ENCODE measurements around the gene CTAGE4. TPM values are rescaled to one million over a fixed set of nuclear protein-coding genes. Genes with fewer than 3 reads are reported as not detected.
"Not testable (repeated sequence)": the region's sequence is repeated elsewhere in the genome, so short reads cannot be mapped to it uniquely, and the experiment has no call there.

CTAGE4 gene
- total RNA-seq, 1 donor from 2014 or later = 2.4 TPM

DNA sequence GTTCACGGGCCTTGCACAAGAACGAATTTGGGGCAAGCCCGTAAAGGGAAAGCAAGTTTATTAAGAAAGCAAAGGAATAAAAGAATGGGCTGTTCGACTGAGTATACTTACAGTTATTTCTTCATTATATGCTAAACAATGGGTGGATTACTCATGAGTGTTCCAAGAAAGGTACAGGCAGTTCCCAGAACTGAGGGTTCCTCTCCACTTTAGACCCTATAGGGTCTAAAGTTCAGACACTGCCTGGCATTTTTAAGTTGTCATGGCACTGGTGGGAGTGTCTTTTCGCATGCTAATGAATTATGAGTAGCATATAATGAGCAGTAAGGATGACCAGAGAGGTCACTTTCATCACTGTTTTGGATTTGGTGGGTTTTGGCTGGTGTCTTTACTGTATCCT lies 22.0 kb downstream of the CTAGE4 start:
- intact Hi-C loops (cut with micrococcal nuclease) = not testable (repeated sequence)

DNA sequence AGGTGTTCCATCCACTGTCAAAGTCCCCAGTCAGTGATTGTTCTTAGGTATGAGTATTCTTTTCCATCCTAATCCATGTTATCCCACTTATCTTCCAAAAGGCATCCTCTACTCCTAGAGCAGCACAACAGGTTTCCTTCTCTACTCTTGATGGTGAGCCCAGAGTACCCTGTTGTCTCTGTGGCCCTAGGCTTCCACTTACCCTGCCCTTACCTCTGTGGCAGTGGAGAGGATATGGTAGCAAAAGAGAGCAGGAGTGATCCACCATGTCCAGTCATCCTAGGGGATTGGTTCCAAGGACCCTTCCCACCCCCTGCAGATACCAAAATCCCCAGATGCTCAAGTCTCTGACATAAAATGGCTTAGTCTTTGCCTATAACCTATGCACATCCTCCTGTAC lies 33.9 kb downstream of the CTAGE4 start:
- intact Hi-C loops (cut with micrococcal nuclease) = not testable (repeated sequence)

DNA sequence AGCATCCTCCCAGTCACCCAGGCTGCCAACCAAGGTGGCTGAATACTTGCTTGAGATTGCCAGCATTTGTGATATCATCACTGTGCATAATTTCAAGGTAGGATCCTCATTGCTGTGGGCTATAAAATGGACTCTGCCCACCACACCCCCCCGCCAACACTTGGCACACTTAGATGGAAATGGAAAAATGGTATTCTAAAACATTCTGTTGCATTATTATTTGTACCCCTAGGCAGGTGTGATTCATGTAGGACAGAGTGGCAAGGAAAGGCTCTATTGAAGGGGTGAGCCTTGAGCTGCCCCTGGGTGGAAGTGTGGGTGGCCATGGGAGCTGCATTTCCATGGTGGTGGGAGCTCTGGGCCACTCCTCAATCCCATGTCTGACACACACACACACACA lies 35.3 kb downstream of the CTAGE4 start:
- intact Hi-C loops (cut with micrococcal nuclease) = not testable (repeated sequence)

DNA sequence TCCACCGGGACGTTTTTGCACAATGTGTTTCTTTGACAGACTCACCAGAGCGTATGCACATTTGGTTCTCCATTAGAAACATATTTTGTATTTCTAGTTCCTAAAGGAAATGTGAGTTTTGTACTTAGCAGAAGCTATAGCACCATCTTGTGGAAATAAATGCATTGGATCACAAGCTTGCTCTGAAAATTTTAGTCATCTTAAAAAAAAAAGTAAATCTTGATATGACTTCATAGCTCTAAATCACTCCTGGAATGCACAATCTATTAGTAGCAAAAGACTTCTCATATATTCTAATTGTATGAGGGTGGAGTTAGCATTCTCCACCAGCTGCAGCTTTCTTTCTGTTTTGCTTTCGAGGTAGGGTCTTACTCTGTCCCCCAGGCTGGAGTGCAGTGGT lies 35.9 kb downstream of the CTAGE4 start:
- intact Hi-C loops (cut with micrococcal nuclease) = not testable (repeated sequence)

DNA sequence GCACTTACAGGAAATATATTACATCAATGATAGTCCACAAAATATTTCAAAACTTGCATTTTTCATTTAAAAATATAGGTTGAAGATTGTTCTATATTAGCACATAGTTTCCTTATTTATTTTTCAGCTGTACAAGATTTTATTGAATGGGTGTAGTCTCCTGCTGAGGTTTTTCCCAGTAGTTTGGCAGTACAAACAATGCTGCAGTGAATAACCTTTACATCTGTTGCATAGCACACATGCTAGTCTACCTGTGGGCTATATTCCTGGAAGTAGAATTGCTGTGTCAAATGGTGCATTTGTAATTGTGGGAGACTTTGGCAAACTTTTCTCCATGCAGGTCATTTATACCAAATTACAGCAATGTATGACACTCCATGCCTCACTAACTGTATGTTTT lies 37.3 kb downstream of the CTAGE4 start:
- intact Hi-C loops (cut with micrococcal nuclease) = not testable (repeated sequence)

DNA sequence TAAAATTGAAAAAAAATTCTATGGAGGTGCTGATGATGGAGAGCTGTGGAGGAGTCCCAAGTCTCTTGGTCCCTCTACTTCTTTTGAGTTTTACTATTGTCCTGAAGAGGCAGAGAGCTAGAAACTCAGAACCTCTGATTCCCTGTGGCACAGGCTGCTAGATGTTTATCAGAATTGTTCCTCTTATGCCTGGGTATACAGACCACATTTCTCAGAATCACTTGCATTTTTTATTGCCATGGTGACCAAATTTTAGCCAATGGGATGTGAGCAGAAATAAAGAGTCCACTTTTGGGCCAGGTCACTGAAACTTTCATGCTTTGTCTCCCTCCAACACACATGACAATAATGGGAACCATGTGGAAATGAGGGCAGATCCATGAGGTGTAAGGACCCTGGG lies 40.4 kb downstream of the CTAGE4 start:
- intact Hi-C loops (cut with micrococcal nuclease) = not testable (repeated sequence)

DNA sequence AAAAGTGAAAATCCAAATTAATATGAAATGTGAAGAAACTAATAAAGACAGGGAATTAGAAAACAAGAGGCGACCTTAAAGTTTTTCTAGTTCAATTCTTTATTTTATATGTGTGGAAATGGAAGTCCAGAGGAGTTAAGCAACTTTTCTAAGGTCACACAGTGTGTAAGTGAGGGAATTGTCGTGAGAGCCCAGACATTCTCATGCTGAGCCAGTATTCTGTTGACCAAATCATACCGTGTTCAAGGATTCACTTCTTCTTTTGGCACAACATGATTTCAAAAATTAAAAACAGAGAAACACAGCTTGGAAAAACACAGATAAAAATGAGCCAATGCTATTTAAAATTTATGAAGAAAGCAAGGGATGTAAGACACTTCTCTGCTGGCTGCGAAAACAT lies 43.6 kb downstream of the CTAGE4 start:
- intact Hi-C loops (cut with micrococcal nuclease) = not testable (repeated sequence)

DNA sequence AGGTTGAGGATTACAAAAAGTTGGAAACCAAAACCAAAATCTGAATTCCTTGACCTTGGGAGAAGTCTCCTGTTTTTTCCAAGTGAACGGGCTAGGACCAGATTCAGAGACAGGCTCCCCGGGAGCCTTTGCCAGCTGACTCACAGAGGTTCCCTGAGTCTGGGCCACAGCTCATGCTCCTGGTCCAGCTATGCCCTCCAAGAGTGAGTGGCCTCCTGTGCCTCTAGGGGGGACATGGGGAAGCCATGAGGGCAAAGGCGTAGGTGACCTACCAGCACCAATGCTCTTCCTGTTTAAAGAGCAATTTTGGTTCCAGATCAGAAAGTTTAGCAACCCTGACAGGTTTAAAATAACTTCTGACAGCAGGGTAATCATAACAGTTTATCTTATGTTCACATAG lies 45.5 kb downstream of the CTAGE4 start:
- intact Hi-C loops (cut with micrococcal nuclease) = not testable (repeated sequence)

DNA sequence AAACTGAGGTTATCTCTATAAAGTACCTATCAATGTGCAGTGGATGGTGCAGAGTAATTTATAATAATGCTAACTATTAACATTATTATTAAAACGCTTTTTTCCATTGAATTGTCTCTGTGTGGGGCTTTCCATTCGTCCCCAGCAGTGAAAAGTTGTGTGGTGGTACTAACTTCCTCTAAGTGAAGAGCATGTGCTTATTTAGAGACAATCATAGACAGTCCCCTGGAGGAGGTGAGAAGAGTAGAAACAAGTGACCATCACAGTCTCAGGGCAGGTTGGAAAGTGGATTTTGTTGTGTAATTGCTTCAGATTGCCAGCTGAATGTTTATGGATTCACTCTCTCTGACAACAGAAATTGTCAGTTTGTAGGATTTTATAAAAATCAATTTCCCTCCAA lies 47.8 kb downstream of the CTAGE4 start:
- intact Hi-C loops (cut with micrococcal nuclease) = not testable (repeated sequence)

DNA sequence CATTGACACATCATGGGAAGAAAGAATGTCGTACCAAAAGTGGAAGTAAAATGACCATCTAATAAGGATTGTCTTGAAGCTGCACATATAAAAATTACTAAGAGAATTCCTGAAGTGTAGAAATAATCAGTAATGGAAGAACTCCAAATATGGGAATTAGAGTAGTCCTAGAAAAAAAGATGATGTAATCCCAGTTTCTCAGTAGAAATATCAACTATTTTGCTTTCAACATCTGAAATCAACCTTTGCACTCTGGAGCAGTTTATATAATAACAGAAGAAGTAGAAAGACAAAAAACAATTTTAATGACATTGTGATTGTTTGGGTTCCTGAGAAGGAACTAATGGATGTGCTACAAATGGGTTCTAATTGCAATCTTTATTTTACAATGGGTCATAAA lies 49.8 kb downstream of the CTAGE4 start:
- intact Hi-C loops (cut with micrococcal nuclease) = not testable (repeated sequence)

Other genes starting within 250 kb of the CTAGE4 start
- not detected in 2 replicates for gene OR2F2, start 248.2 kb upstream of the CTAGE4 start, total RNA-seq
- gene OR2F1, start 228.6 kb upstream of the CTAGE4 start, total RNA-seq = not detected in 2 replicates
- not detected in 2 replicates for gene OR6B1, start 183.1 kb upstream of the CTAGE4 start, total RNA-seq
- not detected in 2 replicates for gene OR2A5, start 134.5 kb upstream of the CTAGE4 start, total RNA-seq
- not detected in 2 replicates for gene OR2A25, start 113.7 kb upstream of the CTAGE4 start, total RNA-seq
- not detected in 2 replicates for gene OR2A12, start 97.2 kb upstream of the CTAGE4 start, total RNA-seq
- gene OR2A2, start 73.9 kb upstream of the CTAGE4 start, total RNA-seq = not detected in 2 replicates
- gene OR2A14, start 60.3 kb upstream of the CTAGE4 start, total RNA-seq = not detected in 2 replicates
- gene ARHGEF35, start 12.4 kb downstream of the CTAGE4 start, total RNA-seq = 3.6 and 3.9 TPM in 2 replicates
- 0.16 TPM in 1 of 2 replicates, not detected in the other for gene OR2A42, start 56.1 kb downstream of the CTAGE4 start, total RNA-seq
- gene OR2A7, start 81.3 kb downstream of the CTAGE4 start, total RNA-seq = 3.9 TPM in 2 replicates
- 0.98 and 1.7 TPM in 2 replicates for gene CTAGE8, start 85.8 kb downstream of the CTAGE4 start, total RNA-seq
- gene OR2A1, start 129.0 kb downstream of the CTAGE4 start, total RNA-seq = 0.09 TPM in 1 of 2 replicates, not detected in the other
- 11.0 and 11.9 TPM in 2 replicates for gene ARHGEF5, start 171.9 kb downstream of the CTAGE4 start, total RNA-seq
- gene NOBOX, start 220.2 kb downstream of the CTAGE4 start, total RNA-seq = not detected in 2 replicates